H9 (cell line): ENCODE results near the gene FXYD1. TPM values are rescaled to one million over a fixed set of nuclear protein-coding genes. Genes with fewer than 3 reads are reported as not detected.

Experiments used
- DNase-seq: peaks from one replicate; pipeline ENCODE4 v3.0.0-alpha.2; 2017
- H2AFZ ChIP-seq: one replicate; pipeline ENCODE4 v1.6.1; 2013; ENCODE audit warnings: mild to moderate bottlenecking, low read length, control low read depth, moderate library complexity
- H2AK5ac ChIP-seq: 2 replicates; pipeline ENCODE4 v1.6.1; 2013; ENCODE audit warnings: low read length, control low read depth, mixed read lengths; ENCODE audit not compliant: insufficient read length
- H2BK120ac ChIP-seq: one replicate; pipeline ENCODE4 v1.6.1; 2013; ENCODE audit warnings: low read depth, mild to moderate bottlenecking, low read length, control low read depth, inconsistent platforms; ENCODE audit not compliant: poor library complexity, severe bottlenecking
- H2BK12ac ChIP-seq: 2 replicates; pipeline ENCODE4 v1.6.1; 2013; ENCODE audit warnings: low read length, control low read depth, mixed read lengths, low read depth; ENCODE audit not compliant: insufficient read length
- H2BK15ac ChIP-seq: 2 replicates; pipeline ENCODE4 v1.6.1; 2013; ENCODE audit warnings: low read depth, low read length, control low read depth
- H2BK20ac ChIP-seq: one replicate; pipeline ENCODE4 v1.6.1; 2013; ENCODE audit warnings: low read depth, mild to moderate bottlenecking, low read length, control low read depth, inconsistent platforms; ENCODE audit not compliant: poor library complexity, severe bottlenecking
- H2BK5ac ChIP-seq: 2 replicates; pipeline ENCODE4 v1.6.1; 2013; ENCODE audit warnings: low read length, control low read depth, mixed read lengths; ENCODE audit not compliant: insufficient read length
- H3K14ac ChIP-seq: 2 replicates; pipeline ENCODE4 v1.6.1; 2013; ENCODE audit warnings: low read length, control low read depth; ENCODE audit not compliant: insufficient read depth
- H3K18ac ChIP-seq: 2 replicates; pipeline ENCODE4 v1.6.1; 2013; ENCODE audit warnings: low read depth, mild to moderate bottlenecking, mixed read lengths, low read length, control low read depth; ENCODE audit not compliant: insufficient read length
- H3K23ac ChIP-seq: 2 replicates; pipeline ENCODE4 v1.6.1; 2013; ENCODE audit warnings: low read length, control low read depth, mixed read lengths, low read depth; ENCODE audit not compliant: insufficient read length
- H3K23me2 ChIP-seq: 2 replicates; pipeline ENCODE4 v1.6.1; 2013; ENCODE audit warnings: low read depth, mild to moderate bottlenecking, mixed read lengths, low read length, control low read depth; ENCODE audit not compliant: insufficient read length, poor library complexity, severe bottlenecking
- H3K27ac ChIP-seq: 2 replicates; pipeline ENCODE4 v1.5.1; 2013; ENCODE audit warnings: low read length, control low read depth, mixed read lengths, low read depth; ENCODE audit not compliant: insufficient read length
- H3K27me3 ChIP-seq: 2 replicates; pipeline ENCODE4 v1.6.1; 2013; ENCODE audit warnings: low read length, control low read depth, inconsistent platforms; ENCODE audit not compliant: insufficient read depth
- H3K4ac ChIP-seq: 2 replicates; pipeline ENCODE4 v1.6.1; 2013; ENCODE audit warnings: low read depth, mild to moderate bottlenecking, control low read depth, inconsistent platforms, low read length, moderate library complexity
- H3K4me1 ChIP-seq: 2 replicates; pipeline ENCODE4 v1.6.1; 2013; ENCODE audit warnings: low read length, control low read depth, inconsistent platforms; ENCODE audit not compliant: insufficient read depth
- H3K4me2 ChIP-seq: 2 replicates; pipeline ENCODE4 v1.6.1; 2013; ENCODE audit warnings: low read length, control low read depth, mixed read lengths; ENCODE audit not compliant: insufficient read length, insufficient read depth
- H3K56ac ChIP-seq: 2 replicates; pipeline ENCODE4 v1.6.1; 2013; ENCODE audit warnings: low read depth, mild to moderate bottlenecking, mixed read lengths, low read length, control low read depth; ENCODE audit not compliant: insufficient read length
- H3K79me1 ChIP-seq: 2 replicates; pipeline ENCODE4 v1.6.1; 2013; ENCODE audit warnings: low read depth, mild to moderate bottlenecking, moderate library complexity, low read length, control low read depth, inconsistent platforms; ENCODE audit not compliant: insufficient read depth, poor library complexity, severe bottlenecking
- H3K79me2 ChIP-seq: 2 replicates; pipeline ENCODE4 v1.6.1; 2013; ENCODE audit warnings: low read length, control low read depth, inconsistent platforms; ENCODE audit not compliant: insufficient read depth
- H3K9ac ChIP-seq: 2 replicates; pipeline ENCODE4 v1.6.1; 2013; ENCODE audit warnings: low read length, control low read depth, mixed read lengths; ENCODE audit not compliant: insufficient read length; ENCODE audit errors: extremely low read depth
- H3K9me3 ChIP-seq: one replicate; pipeline ENCODE4 v1.6.1; 2013; ENCODE audit warnings: low read depth, low read length, inconsistent platforms; ENCODE audit not compliant: control insufficient read depth
- H3T11ph ChIP-seq: one replicate; pipeline ENCODE4 v1.6.1; 2013; ENCODE audit warnings: mild to moderate bottlenecking, low read length, control low read depth, inconsistent platforms
- H4K20me1 ChIP-seq: one replicate; pipeline ENCODE4 v1.6.1; 2013; ENCODE audit not compliant: control insufficient read depth, insufficient read length, insufficient read depth
- H4K5ac ChIP-seq: 2 replicates; pipeline ENCODE4 v1.6.1; 2013; ENCODE audit warnings: low read depth, mild to moderate bottlenecking, mixed read lengths, low read length, control low read depth; ENCODE audit not compliant: insufficient read length
- H4K8ac ChIP-seq: replicated peaks from 2 replicates; pipeline ENCODE4 v1.6.1; 2013; ENCODE audit warnings: low read length, control low read depth, mixed read lengths, low read depth; ENCODE audit not compliant: insufficient read length
- H4K91ac ChIP-seq: 2 replicates; pipeline ENCODE4 v1.6.1; 2013; ENCODE audit warnings: low read depth, mild to moderate bottlenecking, moderate library complexity, mixed read lengths, low read length, control low read depth; ENCODE audit not compliant: insufficient read length
- H3K27ac Mint-ChIP-seq, 3 experiments: 2 replicates in 2 of 3; 3 replicates in 1 of 3; pipeline ENCODE4 v1.8.0; 2020 to 2021; ENCODE audit warnings: mixed read lengths in 3 of 3, mild to moderate bottlenecking in 1 of 3, moderate library complexity in 1 of 3
- H3K27me3 Mint-ChIP-seq: 2 replicates; pipeline ENCODE4 v1.8.0; 2021; ENCODE audit warnings: low read depth, mild to moderate bottlenecking, moderate library complexity, mixed read lengths
- H3K36me3 Mint-ChIP-seq, 3 experiments: 2 replicates in 2 of 3; 3 replicates in 1 of 3; pipeline ENCODE4 v1.8.0; 2020 to 2021; ENCODE audit warnings: low read depth in 3 of 3, mixed read lengths in 3 of 3; ENCODE audit not compliant: insufficient read depth in 1 of 3
- H3K4me1 Mint-ChIP-seq, 2 experiments: 2 replicates each; pipeline ENCODE4 v1.8.0; 2020; ENCODE audit warnings: mixed read lengths in 2 of 2
- H3K4me3 Mint-ChIP-seq, 2 experiments: 2 replicates in 1 of 2; 3 replicates in 1 of 2; pipeline ENCODE4 v1.8.0; 2020 to 2021; ENCODE audit warnings: mild to moderate bottlenecking in 2 of 2, mixed read lengths in 2 of 2, moderate library complexity in 1 of 2
- H3K9me3 Mint-ChIP-seq, 2 experiments: 2 replicates in 1 of 2; 3 replicates in 1 of 2; pipeline ENCODE4 v1.8.0; 2020; ENCODE audit warnings: mild to moderate bottlenecking in 2 of 2, mixed read lengths in 2 of 2, moderate library complexity in 1 of 2
- CTCF ChIP-seq: fragments of 200-600 bp; sonication (generic); conservative IDR thresholded peaks from 3 replicates; pipeline ENCODE4 v1.8.0; 2021; ENCODE audit warnings: antibody characterized with exemption, mild to moderate bottlenecking
- WGBS: extraction: QIAGEN DNeasy Blood & Tissue Kit; methylation state at CpG from one replicate; pipeline ENCODE4 v1.1.7; 2013; ENCODE audit warnings: missing lambda C conversion rate, low lambda C conversion rate, mixed read lengths; ENCODE audit not compliant: insufficient read length; ENCODE audit errors: extremely low coverage; 5-methylcytosine and 5-hydroxymethylcytosine counted together
- total RNA-seq: library from RNA; stranded (reverse); gene quantifications from 2 replicates; pipeline ENCODE4 v1.2.1, GENCODE V29; 2021

Gene FXYD1
- total RNA-seq, 1 experiment from 2014 or later = 7.7 TPM

DNA sequence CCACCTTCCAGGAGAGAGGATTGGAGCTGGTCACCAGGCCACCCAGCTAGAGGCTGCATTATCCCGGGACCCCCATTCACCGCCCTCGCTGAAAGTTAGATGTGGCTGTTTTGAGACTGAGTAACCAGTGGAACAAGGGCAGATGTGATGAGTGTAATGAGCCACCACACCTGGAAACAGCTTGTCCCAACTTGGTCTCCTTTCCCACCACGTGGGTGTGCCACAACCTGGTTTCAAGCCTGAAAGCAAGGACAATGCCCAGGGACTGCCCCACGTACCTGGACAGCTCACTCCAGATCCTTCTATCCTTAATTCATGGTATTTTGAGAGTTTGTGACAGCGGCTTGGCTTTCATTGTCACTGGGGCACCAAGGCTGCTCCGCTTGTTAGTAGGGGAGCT is 10.8 kb upstream of the FXYD1 start:
- Histone ChIP-seq H3K79me1 (no peaks in the 10 kb centered on the region), H3K79me2 (no peaks in the 10 kb centered on the region), H2BK20ac (no peak overlapping the region), H3K56ac (no peak overlapping the region), H4K5ac (no peak overlapping the region), H2BK15ac (no peak overlapping the region), H3T11ph (no peak overlapping the region), H3K4ac (no peak overlapping the region), H4K91ac (no peak overlapping the region), H2AFZ (no peak overlapping the region), H3K9ac (no peak overlapping the region), H2BK5ac (no peak overlapping the region), H2BK12ac (no peak overlapping the region), H4K8ac (no peak overlapping the region), H3K23ac (no peak overlapping the region), H4K20me1 (no peaks in the 10 kb centered on the region), H2BK120ac (no peak overlapping the region), H3K27me3 (no peaks in the 10 kb centered on the region; the same call in 1 of the 2 replicates), H3K4me2 (no peak overlapping the region), H3K27ac (no peak overlapping the region), H3K23me2 (no peaks in the 10 kb centered on the region), H3K9me3 (no peaks in the 10 kb centered on the region), H3K4me1 (no peaks in the 10 kb centered on the region; the same call in 1 of the 2 replicates), H3K14ac (no peak overlapping the region), H2AK5ac (no peak overlapping the region), H3K18ac (no peak overlapping the region)
- peaks cover 10% of the 10 kb centered on the region for H3K27me3 Mint-ChIP-seq
- no peak overlapping the region for H3K4me3 Mint-ChIP-seq
- peaks cover 15 to 19% of the 10 kb centered on the region in 2 experiments; a peak in 3 of 4 replicates for H3K4me1 Mint-ChIP-seq
- no peak for DNase-seq
- H3K9me3 Mint-ChIP-seq = no peaks in the 10 kb centered on the region
- no peak overlapping the region for H3K27ac Mint-ChIP-seq
- TF ChIP-seq CTCF = no peak
- WGBS = no CpG with 5 or more reads among the region's 7 CpGs
- H3K36me3 Mint-ChIP-seq = no peaks in the 10 kb centered on the region
